GM03348 (cell line): ENCODE results near the gene SUGCT.

Experiments
- DNase-seq: peaks from one replicate; pipeline ENCODE4 v3.0.0; 2012; ENCODE audit warnings: low spot score

The SUGCT gene

GRCh38 chr7:40827222-40828085, 692.6 kb downstream of the SUGCT start:
- peak; percentile 75 for DNase-seq

GRCh38 chr7:40828686-40829600, 694.1 kb downstream of the SUGCT start:
- DNase-seq = no peak

- DNase-seq = no peak
These were observed 698.5 kb downstream of the SUGCT start for GRCh38 chr7:40833191-40833887.

- DNase-seq = peak; percentile 42
These were observed 699.1 kb downstream of the SUGCT start for GRCh38 chr7:40833888-40834234.

GRCh38 chr7:40836218-40836617, 701.4 kb downstream of the SUGCT start:
- DNase-seq = no peak

GRCh38 chr7:40839881-40840280, 705.1 kb downstream of the SUGCT start:
- DNase-seq = no peak

GRCh38 chr7:40840990-40841389, 706.2 kb downstream of the SUGCT start:
- DNase-seq = no peak

GRCh38 chr7:40842641-40843040, 707.8 kb downstream of the SUGCT start:
- DNase-seq = no peak

- DNase-seq = peak; percentile 13
These were observed 708.7 kb downstream of the SUGCT start for GRCh38 chr7:40843338-40843985.

- DNase-seq = no peak
These were observed 711.1 kb downstream of the SUGCT start for GRCh38 chr7:40845943-40846342.

GRCh38 chr7:40847921-40848320, 713.1 kb downstream of the SUGCT start:
- DNase-seq = no peak

GRCh38 chr7:40848541-40849221, 713.9 kb downstream of the SUGCT start:
- DNase-seq = peak; percentile 6

- no peak for DNase-seq
These were observed 715.2 kb downstream of the SUGCT start for GRCh38 chr7:40850017-40850416.

GRCh38 chr7:40851001-40851400, 716.2 kb downstream of the SUGCT start:
- no peak for DNase-seq

GRCh38 chr7:40859076-40859475, 724.3 kb downstream of the SUGCT start:
- DNase-seq = no peak

GRCh38 chr7:40859965-40860543, 725.2 kb downstream of the SUGCT start:
- no peak for DNase-seq

GRCh38 chr7:40865441-40866233, 730.8 kb downstream of the SUGCT start:
- DNase-seq = no peak

- no peak for DNase-seq
These were observed 731.8 kb downstream of the SUGCT start for GRCh38 chr7:40866601-40867000.

- peak; percentile 31 for DNase-seq
These were observed 735.3 kb downstream of the SUGCT start for GRCh38 chr7:40870108-40870507.

GRCh38 chr7:40873248-40873647, 738.4 kb downstream of the SUGCT start:
- DNase-seq = no peak
